ENCODE results near the gene NKAPD1.
"Not testable (repeated sequence)": the region's sequence is repeated elsewhere in the genome, so short reads cannot be mapped to it uniquely, and the experiment has no call there.

Gene NKAPD1

GRCh38 chr11:112073941-112074811 is at the start of gene NKAPD1, which contains the start of gene PIH1D2:
Gene NKAPD1, plus strand, starts transcription at chr11:112074299. Its CDS starts 1,276 bp downstream, at chr11:112075575.
Gene PIH1D2, minus strand, starts transcription at chr11:112074017. Its CDS starts 843 bp downstream, at chr11:112073174.
- DNase-seq: peak; percentile 79

- peak; percentile 60 for DNase-seq
Observed at GRCh38 chr11:112024773-112025678, 49.1 kb upstream of the NKAPD1 start, which contains the start of gene DLAT. Gene DLAT, plus strand, starts transcription at chr11:112025408. Its CDS starts 65 bp downstream, at chr11:112025473.

- DNase-seq: peak; percentile 1
Observed at GRCh38 chr11:112025707-112026106, 48.4 kb upstream of the NKAPD1 start.

- not testable (repeated sequence) for DNase-seq
Observed at GRCh38 chr11:112026784-112027410, 47.2 kb upstream of the NKAPD1 start.

- DNase-seq: no peak
Observed at GRCh38 chr11:112029460-112029859, 44.6 kb upstream of the NKAPD1 start.

- no peak for DNase-seq
Observed at GRCh38 chr11:112033902-112034301, 40.2 kb upstream of the NKAPD1 start.

GRCh38 chr11:112037527-112037926 is 36.6 kb upstream of the NKAPD1 start:
- no peak for DNase-seq

- DNase-seq: no peak
Observed at GRCh38 chr11:112042161-112042960, 31.7 kb upstream of the NKAPD1 start.

- no peak for DNase-seq
Observed at GRCh38 chr11:112042961-112043304, 31.2 kb upstream of the NKAPD1 start.

GRCh38 chr11:112044961-112045360 is 29.1 kb upstream of the NKAPD1 start:
- DNase-seq: no peak

GRCh38 chr11:112046647-112047046 is 27.5 kb upstream of the NKAPD1 start:
- DNase-seq: not testable (repeated sequence)

- not testable (repeated sequence) for DNase-seq
Observed at GRCh38 chr11:112048256-112048655, 25.8 kb upstream of the NKAPD1 start.

- DNase-seq: no peak
Observed at GRCh38 chr11:112049777-112050176, 24.3 kb upstream of the NKAPD1 start.

- DNase-seq: no peak
Observed at GRCh38 chr11:112050721-112051120, 23.4 kb upstream of the NKAPD1 start.

- no peak for DNase-seq
Observed at GRCh38 chr11:112051768-112052167, 22.3 kb upstream of the NKAPD1 start.

GRCh38 chr11:112057170-112057569 is 16.9 kb upstream of the NKAPD1 start:
- no peak for DNase-seq

GRCh38 chr11:112058103-112058502 is 16.0 kb upstream of the NKAPD1 start:
- DNase-seq: no peak

- DNase-seq: no peak
Observed at GRCh38 chr11:112062923-112063322, 11.2 kb upstream of the NKAPD1 start.

GRCh38 chr11:112082729-112083128 is 8.6 kb downstream of the NKAPD1 start:
- DNase-seq: no peak

GRCh38 chr11:112085822-112086421 is 11.8 kb downstream of the NKAPD1 start:
- no peak for DNase-seq

- peak; percentile 96 for DNase-seq
Observed at GRCh38 chr11:112086422-112087191, 12.5 kb downstream of the NKAPD1 start, which contains the start of the genes SDHD and TIMM8B. Gene SDHD, plus strand, starts transcription at chr11:112086873. Its CDS starts 35 bp downstream, at chr11:112086908. Gene TIMM8B, minus strand, starts transcription at chr11:112086756. Its CDS starts 33 bp downstream, at chr11:112086723.

All from NCI-H2227 treated with DMSO at 0.1 percent for 48 hours (cell line).